ENCODE measurements around the gene TIMM13. TPM values are rescaled to one million over a fixed set of nuclear protein-coding genes. Genes with fewer than 3 reads are reported as not detected.

TIMM13 gene
- total and polyA plus RNA-seq, 2 donors (not counting 1 experiment from before 2014, with no cell fraction given): 19.4 to 32.5 TPM

GRCh38 chr19:2451138-2451537, 23.8 kb upstream of the TIMM13 start:
- H3K27ac Mint-ChIP-seq: no peak overlapping the region
- no peak overlapping the region for H2AFZ ChIP-seq (ENCODE audit: insufficient read depth, low read depth, low read length, poor library complexity, severe bottlenecking)
- no peak overlapping the region for H3K4me3 ChIP-seq (ENCODE audit: control extremely low read depth in 1 of 5, extremely low read depth in 1 of 5, insufficient read depth in 1 of 5, low read depth in 2 of 5, low read length in 4 of 5)
- H3K27me3 Mint-ChIP-seq: no peaks in the 10 kb centered on the region
- peaks cover 31% of the 10 kb centered on the region for H3K4me1 Mint-ChIP-seq
- DNase-seq (no peak), ATAC-seq (ENCODE audit: low read depth) (no peak)
- H3K4me2 ChIP-seq (replicated peaks; ENCODE audit: low read depth, low read length, poor library complexity, severe bottlenecking): no peak overlapping the region
- peaks cover 8% of the 10 kb centered on the region for H4K20me1 ChIP-seq (ENCODE audit: control insufficient read depth, insufficient read depth, low read length, poor library complexity, severe bottlenecking)
- intact Hi-C loops (cut with micrococcal nuclease): no loop called here
- H3K4me3 Mint-ChIP-seq: no peak overlapping the region
- no peaks in the 10 kb centered on the region for H3K27me3 ChIP-seq (replicated peaks in 1 of 4; ENCODE audit: control extremely low read depth in 1 of 4, control insufficient read depth in 3 of 4, insufficient read depth in 4 of 4, low read length in 3 of 4)
- H3K36me3 ChIP-seq (replicated peaks in 1 of 2; ENCODE audit: control extremely low read depth in 1 of 2, control insufficient read depth in 1 of 2, extremely low read depth in 1 of 2, insufficient read depth in 2 of 2, low read length in 1 of 2): no peaks in the 10 kb centered on the region
- ChIA-PET POLR2A (no interaction called here), CTCF (no interaction called here)
- H3K9ac ChIP-seq (ENCODE audit: low read length): no peak overlapping the region
- no peaks in the 10 kb centered on the region for H3K9me3 Mint-ChIP-seq (ENCODE audit: insufficient read depth)
- TF ChIP-seq CTCF (IDR thresholded peaks at IDR 0.05) (no peak), EZH2 (IDR thresholded peaks at IDR 0.05; ENCODE audit: borderline replicate concordance, insufficient read depth, low read depth, low read length, poor library complexity, severe bottlenecking) (no peak)
- peaks cover 63% of the 10 kb centered on the region for H3K79me2 ChIP-seq (ENCODE audit: control insufficient read depth, insufficient read depth, low read length)
- WGBS (ENCODE audit: insufficient coverage): 92% methylated on average over 5 of the region's 7 CpGs
- H3K27ac ChIP-seq (ENCODE audit: low read length in 2 of 2): no peak overlapping the region
- no peaks in the 10 kb centered on the region for H3K9me3 ChIP-seq (ENCODE audit: control extremely low read depth in 1 of 3, control insufficient read depth in 2 of 3, insufficient read depth in 1 of 3, low read length in 2 of 3)
- peaks cover 13 to 28% of the 10 kb centered on the region in 2 donors for H3K4me1 ChIP-seq (ENCODE audit: control insufficient read depth in 2 of 2, insufficient read depth in 2 of 2, low read length in 2 of 2)

GRCh38 chr19:2449019-2449418, 21.6 kb upstream of the TIMM13 start:
- H3K27ac Mint-ChIP-seq: no peak overlapping the region
- TF ChIP-seq CTCF (IDR thresholded peaks at IDR 0.05) (no peak), EZH2 (IDR thresholded peaks at IDR 0.05; ENCODE audit: borderline replicate concordance, insufficient read depth, low read depth, low read length, poor library complexity, severe bottlenecking) (no peak)
- POLR2A ChIA-PET: no interaction called here
- Histone ChIP-seq H2AFZ (ENCODE audit: insufficient read depth, low read depth, low read length, poor library complexity, severe bottlenecking) (no peak overlapping the region), H3K36me3 (replicated peaks in 1 of 2; ENCODE audit: control extremely low read depth in 1 of 2, control insufficient read depth in 1 of 2, extremely low read depth in 1 of 2, insufficient read depth in 2 of 2, low read length in 1 of 2) (no peaks in the 10 kb centered on the region), H3K4me2 (replicated peaks; ENCODE audit: low read depth, low read length, poor library complexity, severe bottlenecking) (no peak overlapping the region), H3K9me3 (ENCODE audit: control extremely low read depth in 1 of 3, control insufficient read depth in 2 of 3, insufficient read depth in 1 of 3, low read length in 2 of 3) (no peaks in the 10 kb centered on the region), H3K79me2 (ENCODE audit: control insufficient read depth, insufficient read depth, low read length) (peaks cover 49% of the 10 kb centered on the region), H3K27me3 (replicated peaks in 1 of 4; ENCODE audit: control extremely low read depth in 1 of 4, control insufficient read depth in 3 of 4, insufficient read depth in 4 of 4, low read length in 3 of 4) (no peaks in the 10 kb centered on the region), H3K9ac (ENCODE audit: low read length) (no peak overlapping the region), H3K4me3 (ENCODE audit: control extremely low read depth in 1 of 5, extremely low read depth in 1 of 5, insufficient read depth in 1 of 5, low read depth in 2 of 5, low read length in 4 of 5) (no peak overlapping the region), H3K4me1 (ENCODE audit: control insufficient read depth in 2 of 2, insufficient read depth in 2 of 2, low read length in 2 of 2) (peaks cover 6 to 16% of the 10 kb centered on the region in 2 donors), H3K27ac (ENCODE audit: low read length in 2 of 2) (no peak overlapping the region), H4K20me1 (ENCODE audit: control insufficient read depth, insufficient read depth, low read length, poor library complexity, severe bottlenecking) (no peaks in the 10 kb centered on the region)
- no peaks in the 10 kb centered on the region for H3K27me3 Mint-ChIP-seq
- CTCF ChIA-PET: no interaction called here
- H3K9me3 Mint-ChIP-seq (ENCODE audit: insufficient read depth): no peaks in the 10 kb centered on the region
- no peak for DNase-seq
- H3K4me3 Mint-ChIP-seq: no peak overlapping the region
- no peak for ATAC-seq (ENCODE audit: low read depth)
- intact Hi-C loops (cut with micrococcal nuclease): no loop called here
- 100% methylated on average over 4 of the region's 11 CpGs for WGBS (ENCODE audit: insufficient coverage)
- peaks cover 20% of the 10 kb centered on the region for H3K4me1 Mint-ChIP-seq

All from B cell (primary cell).